ENCODE measurements around the gene TDRD12.

DNA sequence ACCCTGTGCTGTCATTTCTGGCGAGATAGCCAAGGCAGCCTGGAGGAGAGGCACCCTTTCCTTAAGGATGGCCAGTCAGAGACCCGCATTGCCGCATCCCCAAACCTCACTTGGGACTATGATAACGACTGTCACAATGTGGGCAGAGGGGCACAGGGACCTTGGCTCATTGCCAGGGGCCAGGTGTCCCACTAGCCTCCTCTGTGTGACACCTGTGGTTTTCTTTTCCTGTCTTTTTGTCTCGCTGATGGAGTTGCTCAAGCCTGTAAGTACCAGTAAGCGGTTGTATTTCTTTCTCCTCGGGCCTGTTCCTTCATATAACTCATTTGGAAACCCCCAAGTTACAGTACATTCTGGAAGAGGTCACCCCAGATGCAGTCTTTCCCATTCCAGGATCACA lies 59.5 kb downstream of the TDRD12 start:
- no peak for TF ChIP-seq POLR2A (IDR thresholded peaks at IDR 0.05)
- TF ChIP-seq, protein P1, sequence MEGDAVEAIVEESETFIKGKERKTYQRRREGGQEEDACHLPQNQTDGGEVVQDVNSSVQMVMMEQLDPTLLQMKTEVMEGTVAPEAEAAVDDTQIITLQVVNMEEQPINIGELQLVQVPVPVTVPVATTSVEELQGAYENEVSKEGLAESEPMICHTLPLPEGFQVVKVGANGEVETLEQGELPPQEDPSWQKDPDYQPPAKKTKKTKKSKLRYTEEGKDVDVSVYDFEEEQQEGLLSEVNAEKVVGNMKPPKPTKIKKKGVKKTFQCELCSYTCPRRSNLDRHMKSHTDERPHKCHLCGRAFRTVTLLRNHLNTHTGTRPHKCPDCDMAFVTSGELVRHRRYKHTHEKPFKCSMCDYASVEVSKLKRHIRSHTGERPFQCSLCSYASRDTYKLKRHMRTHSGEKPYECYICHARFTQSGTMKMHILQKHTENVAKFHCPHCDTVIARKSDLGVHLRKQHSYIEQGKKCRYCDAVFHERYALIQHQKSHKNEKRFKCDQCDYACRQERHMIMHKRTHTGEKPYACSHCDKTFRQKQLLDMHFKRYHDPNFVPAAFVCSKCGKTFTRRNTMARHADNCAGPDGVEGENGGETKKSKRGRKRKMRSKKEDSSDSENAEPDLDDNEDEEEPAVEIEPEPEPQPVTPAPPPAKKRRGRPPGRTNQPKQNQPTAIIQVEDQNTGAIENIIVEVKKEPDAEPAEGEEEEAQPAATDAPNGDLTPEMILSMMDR (IDR thresholded peaks at IDR 0.05) = no peak
